Heart right ventricle (tissue), 16 donors: ENCODE results near the gene LMTK3. TPM values are rescaled to one million over a fixed set of nuclear protein-coding genes. Genes with fewer than 3 reads are reported as not detected.

Experiments used
- ATAC-seq, 8 donors: fragments of 200-7000 bp; cut with Tn5 transposase; one replicate each; pipeline ENCODE4 v1.9.1; 2020; ENCODE audit warnings: mild to moderate bottlenecking in 8 of 8, moderate library complexity in 8 of 8, moderate number of reproducible peaks in 1 of 8
- DNase-seq, 2 donors: peaks; one replicate each; pipeline ENCODE4 v3.0.0-alpha.2; 2020
- H3K27ac ChIP-seq, 10 donors: fragments of 200-600 bp; sonication (generic) in 2 of 10; one replicate each; pipeline versions ENCODE4 v1.5.0 to v1.8.0; 2020 to 2022; ENCODE audit warnings: mild to moderate bottlenecking in 3 of 10
- H3K27me3 ChIP-seq, 7 donors: fragments of 200-600 bp; one replicate each; pipeline ENCODE4 v1.8.0; 2021 to 2022; ENCODE audit warnings: mild to moderate bottlenecking in 2 of 7
- H3K36me3 ChIP-seq, 9 donors: fragments of 200-600 bp; sonication (generic) in 1 of 9; one replicate each; pipeline versions ENCODE4 v1.5.0 to v1.8.0; 2020 to 2022; ENCODE audit warnings: mild to moderate bottlenecking in 2 of 9
- H3K4me1 ChIP-seq, 9 donors: fragments of 200-600 bp; sonication (generic) in 1 of 9; one replicate each; pipeline versions ENCODE4 v1.5.0 to v1.8.0; 2020 to 2022; ENCODE audit warnings: mild to moderate bottlenecking in 4 of 9
- H3K4me3 ChIP-seq, 10 donors: fragments of 200-600 bp; sonication (generic) in 2 of 10; one replicate each; pipeline versions ENCODE4 v1.5.0 to v1.8.0; 2020 to 2022; ENCODE audit warnings: mild to moderate bottlenecking in 7 of 10, moderate library complexity in 2 of 10
- H3K9me3 ChIP-seq, 11 donors: fragments of 200-600 bp in 10 of 11; sonication (generic) in 2 of 11; one replicate each; pipeline versions ENCODE4 v1.5.0 to v1.8.0; 2013 to 2022; ENCODE audit warnings: mild to moderate bottlenecking in 2 of 11, control low read depth in 1 of 11, moderate library complexity in 1 of 11
- CTCF ChIP-seq, 9 donors: fragments of 200-600 bp; sonication (generic) in 2 of 9; IDR thresholded peaks; one replicate each; pipeline versions ENCODE4 v1.5.0 to v1.8.0; 2021 to 2022; ENCODE audit warnings: antibody characterized with exemption in 9 of 9, mild to moderate bottlenecking in 5 of 9, moderate library complexity in 1 of 9
- WGBS, 2 donors: extraction: QIAGEN DNeasy Blood & Tissue Kit; methylation state at CpG; one replicate each; pipeline ENCODE4 v1.1.7; 2013; ENCODE audit warnings: inconsistent platforms in 1 of 2; 5-methylcytosine and 5-hydroxymethylcytosine counted together
- intact Hi-C, 10 donors: fragments of 100-400 bp; cut with DNase I; formaldehyde crosslinking; loops; one replicate each; pipeline versions ENCODE4 v1.11.1 to v1.14.2; 2022
- polyA plus RNA-seq, 2 donors: library from polyadenylated mRNA; stranded (reverse); fragments of 200-250 nt; gene quantifications; one replicate each; pipeline ENCODE4 v1.2.3, GENCODE V29; 2013
- total RNA-seq, 10 donors: library from RNA; stranded (reverse); fragmentation: NEBNext Ultra II Directional in 3 of 10; extraction: Animal tissue kit (Norgen Biotek cat#: 25700) in 3 of 10; gene quantifications; one replicate each; pipeline versions ENCODE4 v1.2.1 to v1.2.4, GENCODE V29; 2021 to 2023
- donor health status: Arrhythmogenic right ventricular cardiomyopathy.
- donor health status: ischemic (EF 13 %, LVEDD 7.1; RV severe dilation, severe dysfunction).
- donor health status: healthy with polysubstance abuse.
- donor health status: DM: no; HTN: yes; CAD: no.
- donor health status: DM: no; HTN: no; CAD: no.
- donor health status: ischemic (EF 25% LVEDD 6.9; RV normal size, moderate dysfunction).
- donor health status: ischemic (EF 25% LVEDD 5.7; RV mildly dilated, moderate dysfunction).
- donor health status: healthy.
- donor health status: DM: yes; HTN: yes; CAD: no.
- donor health status: Ischemic cardiomyopathy.
- donor health status: ischemic (EF 35%, LVEDD 5.7; RV mildly dilated, moderate dysfunction).
- donor health status: nonischemic (EF 11% LVEDD 7.7; RV severe dilation, severe dysfunction).
- donor health status: DM: yes; HTN: yes; CAD: no.
- donor health status: PGD.
- donor health status: ischemic (EF 29% LVEDD 5.4; RV normal size, mild dysfunction).
- donor health status: nonischemic (EF 23%, LVEDD 6.1; RV moderate dilation, normal function).

Gene LMTK3
- total and polyA plus RNA-seq, 12 donors: 0.12 to 1.5 (median 0.88) TPM

DNA sequence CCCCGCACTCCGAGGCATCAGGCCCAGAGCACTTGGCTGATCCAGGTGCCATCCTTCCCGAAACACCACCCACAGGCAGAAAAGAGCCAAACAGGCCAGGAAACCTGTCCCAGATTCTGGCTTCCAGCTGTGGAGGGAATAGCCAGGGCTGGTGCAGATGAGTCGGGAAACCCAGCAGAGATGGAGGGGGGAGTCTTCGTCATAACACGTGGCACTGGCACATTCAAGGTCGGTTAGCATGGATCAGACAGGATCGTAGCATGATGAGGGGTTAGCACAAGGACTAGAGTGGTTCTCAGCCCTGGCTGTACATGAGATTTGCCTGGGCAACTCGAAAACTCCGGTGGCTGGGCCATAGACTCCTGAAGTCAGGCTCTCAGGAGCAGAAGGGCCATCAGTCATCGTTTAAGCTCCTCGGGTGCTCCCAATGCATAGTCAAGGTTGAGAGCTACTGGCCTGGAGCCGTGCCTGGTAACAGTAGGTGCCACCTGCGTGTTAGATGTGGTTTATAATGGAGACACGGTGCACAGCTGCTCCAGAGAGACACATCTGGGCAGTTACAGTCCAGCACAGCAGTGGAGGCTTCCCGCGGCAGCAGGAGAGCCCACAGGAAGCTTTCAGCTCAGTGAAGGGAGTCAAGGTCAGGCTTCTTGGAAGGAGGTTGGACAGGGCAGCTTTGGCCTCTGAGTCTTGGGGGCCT is 36.1 kb downstream of the LMTK3 start:
- no peak for TF ChIP-seq CTCF (IDR thresholded peaks at IDR 0.05)
- Histone ChIP-seq H3K36me3 (peaks cover 0 to 92% (median 70%) of the 10 kb centered on the region in 9 donors), H3K4me1 (peaks cover under 1 to 28% (median 6%) of the 10 kb centered on the region in 9 donors), H3K27me3 (no peaks in the 10 kb centered on the region), H3K27ac (no peak overlapping the region), H3K9me3 (no peaks in the 10 kb centered on the region), H3K4me3 (no peak overlapping the region)
- intact Hi-C loops: loop anchor here in 1 of 10 donors (10.0 kb wide), 1 partner anchor 479 kb away; the partner anchor contains the start of gene BAX
- DNase-seq (no peak), ATAC-seq (no peak)
- WGBS, 2 donors: 89 to 92% methylated on average over 17 of the region's 17 CpGs

DNA sequence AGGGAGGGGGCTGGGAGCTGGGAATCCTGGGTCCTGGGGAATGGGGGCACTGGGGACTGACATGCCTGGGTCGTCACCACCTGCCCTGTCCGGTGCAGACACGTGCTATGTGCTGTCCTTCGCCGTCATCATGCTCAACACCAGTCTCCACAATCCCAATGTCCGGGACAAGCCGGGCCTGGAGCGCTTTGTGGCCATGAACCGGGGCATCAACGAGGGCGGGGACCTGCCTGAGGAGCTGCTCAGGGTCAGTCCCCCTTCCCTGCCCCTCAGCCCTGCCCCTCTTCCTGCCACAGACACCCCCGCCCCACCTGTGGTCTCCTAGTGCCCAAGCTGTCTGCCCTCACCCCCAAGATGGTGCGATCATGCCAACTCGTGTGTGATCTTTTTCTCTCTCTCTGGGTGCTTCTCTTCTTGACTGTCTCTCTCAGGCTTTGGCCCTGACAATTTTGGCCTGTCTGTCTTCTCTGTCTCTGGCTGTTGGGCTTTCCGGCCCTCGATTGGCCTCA is 37.5 kb downstream of the LMTK3 start:
- H3K4me3 ChIP-seq: no peak overlapping the region
- peaks cover 7 to 30% (median 11%) of the 10 kb centered on the region in 9 donors for H3K4me1 ChIP-seq
- H3K36me3 ChIP-seq: peaks cover 0 to 89% (median 73%) of the 10 kb centered on the region in 9 donors
- no peaks in the 10 kb centered on the region for H3K27me3 ChIP-seq
- H3K27ac ChIP-seq: no peak overlapping the region
- H3K9me3 ChIP-seq: no peaks in the 10 kb centered on the region
- no peak for ATAC-seq
- WGBS, 2 donors: 86 to 92% methylated on average over 15 to 16 of the region's 16 CpGs
- no peak for DNase-seq
- TF ChIP-seq CTCF (IDR thresholded peaks at IDR 0.05): no peak
- intact Hi-C loops: loop anchor here in 1 of 10 donors (10.0 kb wide), 1 partner anchor 481 kb away; the partner anchor contains the start of gene BAX

DNA sequence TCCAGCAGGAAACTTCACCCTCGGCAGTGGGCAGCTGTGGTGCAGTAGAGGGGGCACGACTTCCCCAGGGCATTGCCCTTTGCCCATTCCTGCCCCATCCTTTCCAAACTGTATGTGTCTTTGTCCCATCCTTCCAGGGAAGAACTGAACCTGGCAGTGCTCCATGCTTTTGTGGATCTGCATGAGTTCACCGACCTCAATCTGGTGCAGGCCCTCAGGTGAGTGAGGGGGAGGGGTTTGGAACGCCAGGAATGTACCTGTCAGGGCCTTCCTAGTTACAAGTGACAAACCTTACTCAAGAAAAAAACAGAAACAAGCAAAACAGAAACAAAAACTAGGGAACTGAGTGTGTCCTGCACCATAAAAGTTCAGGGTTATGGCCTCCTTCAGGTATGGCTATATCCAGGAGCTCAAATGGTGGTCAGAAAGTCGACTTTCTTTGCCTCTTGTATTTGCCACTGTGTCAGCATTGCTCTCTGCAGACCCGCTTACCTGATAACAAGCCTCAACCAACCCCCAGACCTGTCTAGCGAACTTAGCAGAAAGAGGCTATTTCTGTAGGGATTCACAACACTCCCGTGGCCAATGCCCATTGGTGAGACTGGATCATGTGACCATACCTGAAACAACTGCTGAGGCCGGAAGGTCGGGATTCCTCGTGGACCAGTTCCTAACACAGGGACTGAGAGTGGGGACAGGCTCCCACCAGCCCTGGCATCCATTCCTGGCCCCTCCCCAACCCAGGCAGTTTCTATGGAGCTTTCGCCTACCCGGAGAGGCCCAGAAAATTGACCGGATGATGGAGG is 38.3 kb downstream of the LMTK3 start:
- H3K27me3 ChIP-seq: no peaks in the 10 kb centered on the region
- H3K36me3 ChIP-seq: peaks cover 0 to 83% (median 73%) of the 10 kb centered on the region in 9 donors
- peaks cover 7 to 33% (median 13%) of the 10 kb centered on the region in 9 donors for H3K4me1 ChIP-seq
- WGBS, 2 donors: 86% methylated on average over 14 of the region's 14 CpGs
- ATAC-seq (no peak), DNase-seq (no peak)
- no peak overlapping the region for H3K27ac ChIP-seq
- no peak overlapping the region for H3K4me3 ChIP-seq
- H3K9me3 ChIP-seq: no peaks in the 10 kb centered on the region
- intact Hi-C loops: loop anchor here in 1 of 10 donors (10.0 kb wide), 1 partner anchor 481 kb away; the partner anchor contains the start of gene BAX
- TF ChIP-seq CTCF (IDR thresholded peaks at IDR 0.05): no peak

DNA sequence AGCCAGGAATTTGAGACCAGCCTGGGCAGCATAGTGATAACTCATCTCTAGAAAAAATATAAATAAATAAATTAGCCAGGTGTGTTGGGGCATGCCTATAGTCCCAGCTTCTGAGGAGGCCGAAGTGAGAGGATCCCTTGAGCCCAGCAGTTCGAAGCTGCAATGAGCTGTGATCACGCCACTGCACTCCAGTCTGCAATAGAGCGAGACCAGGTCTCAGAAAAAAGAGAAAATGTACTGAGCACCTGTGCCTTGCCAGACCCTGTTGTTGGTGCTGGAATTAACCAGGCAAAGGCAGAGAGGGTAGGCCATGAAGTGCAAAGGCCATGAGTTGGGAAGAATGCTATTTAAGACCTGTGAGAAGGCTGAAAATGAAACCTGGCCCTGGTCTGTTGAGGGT is 39.8 kb downstream of the LMTK3 start:
- Histone ChIP-seq H3K9me3 (no peaks in the 10 kb centered on the region), H3K4me3 (no peak overlapping the region), H3K36me3 (peaks cover 0 to 68% (median 65%) of the 10 kb centered on the region in 9 donors), H3K27ac (no peak overlapping the region), H3K4me1 (peaks cover 7 to 36% (median 15%) of the 10 kb centered on the region in 9 donors), H3K27me3 (no peaks in the 10 kb centered on the region)
- TF ChIP-seq CTCF (IDR thresholded peaks at IDR 0.05): no peak
- intact Hi-C loops: loop anchor here in 1 of 10 donors (10.0 kb wide), 1 partner anchor 483 kb away; the partner anchor contains the start of gene BAX
- DNase-seq (no peak), ATAC-seq (no peak)
- WGBS, 2 donors: 95 to 96% methylated on average over 4 of the region's 4 CpGs
